Neuronal stem cell (in vitro differentiated cells): ENCODE results near the gene CBARP.

Experiments
- DNase-seq: peaks from one replicate; pipeline ENCODE4 v3.0.0-alpha.2; 2013; ENCODE audit warnings: low spot score
- H2AFZ ChIP-seq: one replicate; pipeline ENCODE4 v1.6.1; 2013; ENCODE audit warnings: mild to moderate bottlenecking, low read length, inconsistent platforms
- H2AK5ac ChIP-seq: 2 replicates; pipeline ENCODE4 v1.6.1; 2013; ENCODE audit warnings: low read depth, mild to moderate bottlenecking, inconsistent platforms, low read length, moderate library complexity, mixed read lengths
- H2BK120ac ChIP-seq: 2 replicates; pipeline ENCODE4 v1.6.1; 2013; ENCODE audit warnings: low read depth, mild to moderate bottlenecking, inconsistent platforms, low read length, moderate library complexity, mixed read lengths
- H2BK12ac ChIP-seq: one replicate; pipeline ENCODE4 v1.6.1; 2013; ENCODE audit warnings: low read length, inconsistent platforms
- H2BK15ac ChIP-seq: 2 replicates; pipeline ENCODE4 v1.6.1; 2013; ENCODE audit warnings: mild to moderate bottlenecking, low read length, inconsistent platforms, mixed read lengths
- H2BK5ac ChIP-seq: one replicate; pipeline ENCODE4 v1.6.1; 2013; ENCODE audit warnings: inconsistent platforms, mild to moderate bottlenecking, low read length, moderate library complexity
- H3K14ac ChIP-seq: one replicate; pipeline ENCODE4 v1.6.1; 2013; ENCODE audit warnings: low read length, inconsistent platforms
- H3K18ac ChIP-seq: 2 replicates; pipeline ENCODE4 v1.6.1; 2013; ENCODE audit warnings: low read length, inconsistent platforms
- H3K23ac ChIP-seq: 2 replicates; pipeline ENCODE4 v1.6.1; 2013; ENCODE audit warnings: low read depth, mild to moderate bottlenecking, mixed read lengths, low read length, inconsistent platforms; ENCODE audit not compliant: poor library complexity
- H3K27ac ChIP-seq: replicated peaks from 3 replicates; pipeline ENCODE4 v1.5.1; 2013; ENCODE audit warnings: low read length, inconsistent platforms
- H3K27me3 ChIP-seq, 3 experiments: 2 replicates each; pipeline ENCODE4 v1.6.1; 2013; ENCODE audit warnings: low read length in 3 of 3, mild to moderate bottlenecking in 2 of 3, inconsistent platforms in 1 of 3, low read depth in 1 of 3, mixed read lengths in 1 of 3, moderate library complexity in 1 of 3; ENCODE audit not compliant: control insufficient read depth in 3 of 3, insufficient read depth in 3 of 3
- H3K36me3 ChIP-seq, 2 donors: replicated peaks in 1 of 2; 2 replicates each; pipeline ENCODE4 v1.6.1; 2013; ENCODE audit warnings: low read length in 2 of 2; ENCODE audit not compliant: control insufficient read depth in 2 of 2, insufficient read depth in 2 of 2
- H3K4ac ChIP-seq: 2 replicates; pipeline ENCODE4 v1.6.1; 2013; ENCODE audit warnings: inconsistent platforms, mild to moderate bottlenecking, low read length, moderate library complexity
- H3K4me1 ChIP-seq, 2 donors: 1 replicate in 1 of 2; 2 replicates in 1 of 2; pipeline ENCODE4 v1.6.1; 2013; ENCODE audit warnings: low read length in 2 of 2, low read depth in 1 of 2; ENCODE audit not compliant: control insufficient read depth in 2 of 2, insufficient read depth in 1 of 2
- H3K4me2 ChIP-seq: one replicate; pipeline ENCODE4 v1.6.1; 2013; ENCODE audit warnings: mild to moderate bottlenecking, low read length, inconsistent platforms; ENCODE audit not compliant: insufficient read depth, poor library complexity, severe bottlenecking
- H3K4me3 ChIP-seq, 2 donors: 2 replicates each; pipeline ENCODE4 v1.5.1; 2013; ENCODE audit warnings: low read length in 2 of 2, mild to moderate bottlenecking in 2 of 2, inconsistent platforms in 1 of 2, moderate library complexity in 1 of 2
- H3K79me1 ChIP-seq: one replicate; pipeline ENCODE4 v1.6.1; 2013; ENCODE audit warnings: low read depth, mild to moderate bottlenecking, inconsistent platforms, low read length, moderate library complexity
- H3K9ac ChIP-seq: one replicate; pipeline ENCODE4 v1.6.1; 2013; ENCODE audit warnings: mild to moderate bottlenecking, low read depth, low read length, inconsistent platforms; ENCODE audit not compliant: poor library complexity
- H3K9me3 ChIP-seq, 2 donors: replicated peaks in 1 of 2; 2 replicates each; pipeline versions ENCODE3 to v1.6.1; 2013; ENCODE audit warnings: low read length in 2 of 2, mild to moderate bottlenecking in 2 of 2, inconsistent platforms in 1 of 2, low read depth in 1 of 2, mixed read lengths in 1 of 2, moderate library complexity in 1 of 2; ENCODE audit not compliant: control insufficient read depth in 2 of 2, insufficient read depth in 1 of 2
- H4K8ac ChIP-seq: one replicate; pipeline ENCODE4 v1.6.1; 2013; ENCODE audit warnings: low read depth, mild to moderate bottlenecking, inconsistent platforms, low read length, moderate library complexity
- H4K91ac ChIP-seq: one replicate; pipeline ENCODE4 v1.6.1; 2013; ENCODE audit warnings: low read length, low read depth, mild to moderate bottlenecking, inconsistent platforms; ENCODE audit not compliant: poor library complexity
- WGBS, 2 donors: extraction: QIAGEN DNeasy Blood & Tissue Kit; methylation state at CpG; one replicate each; pipeline ENCODE4 v1.1.7; 2013; ENCODE audit warnings: missing lambda C conversion rate in 2 of 2, mixed read lengths in 1 of 2; ENCODE audit not compliant: insufficient read length in 2 of 2, insufficient replicate concordance in 1 of 2; ENCODE audit errors: extremely low coverage in 2 of 2; 5-methylcytosine and 5-hydroxymethylcytosine counted together

The CBARP gene

GRCh38 chr19:1261798-1262622 is 24.2 kb upstream of the CBARP start:
- Histone ChIP-seq H3K4me2 (peak overlapping the region; percentile 79), H3K14ac (peak overlapping the region; percentile 56), H2AK5ac (peak overlapping the region; percentile 100), H3K36me3 (peaks cover 8 to 25% of the 10 kb centered on the region in 2 donors), H3K18ac (peak overlapping the region; percentile 99), H2BK15ac (peak overlapping the region; percentile 100), H2AFZ (no peak overlapping the region), H3K4ac (peak overlapping the region; percentile 69), H2BK12ac (peak overlapping the region; percentile 99), H3K9me3 (no peaks in the 10 kb centered on the region), H3K4me3 (peak overlapping the region; percentile 68 to 88), H3K9ac (peak overlapping the region; percentile 99), H3K79me1 (peaks cover 23% of the 10 kb centered on the region), H3K23ac (peak overlapping the region; percentile 91), H2BK120ac (peak overlapping the region; percentile 72), H4K8ac (peak overlapping the region; percentile 97), H3K27me3 (no peaks in the 10 kb centered on the region), H3K4me1 (peaks cover 51 to 63% of the 10 kb centered on the region in 2 donors), H2BK5ac (peak overlapping the region; percentile 97), H4K91ac (peak overlapping the region; percentile 92), H3K27ac (peak overlapping the region; percentile 76)
- WGBS, 2 donors = no CpG with 5 or more reads among the region's 28 CpGs
- no peak for DNase-seq

- Histone ChIP-seq H2AK5ac (peak overlapping the region; percentile 100), H3K27ac (peak overlapping the region; percentile 76), H3K4me1 (peaks cover 53 to 67% of the 10 kb centered on the region in 2 donors), H2BK5ac (peak overlapping the region; percentile 97), H2BK15ac (peak overlapping the region; percentile 100), H3K9ac (peak overlapping the region; percentile 99), H4K8ac (peak overlapping the region; percentile 82), H3K4me3 (peak overlapping the region; percentile 68 to 88), H3K18ac (peak overlapping the region; percentile 99), H3K4me2 (peak overlapping the region; percentile 79), H4K91ac (peak overlapping the region; percentile 92), H3K79me1 (peaks cover 23% of the 10 kb centered on the region), H3K27me3 (no peaks in the 10 kb centered on the region), H3K4ac (peak overlapping the region; percentile 69), H2BK12ac (peak overlapping the region; percentile 33), H3K9me3 (no peaks in the 10 kb centered on the region), H3K23ac (peak overlapping the region; percentile 91), H3K14ac (peak overlapping the region; percentile 56), H3K36me3 (peaks cover 14 to 30% of the 10 kb centered on the region in 2 donors), H2AFZ (peak overlapping the region; percentile 82), H2BK120ac (peak overlapping the region; percentile 98)
- WGBS, 2 donors = no CpG with 5 or more reads among the region's 14 CpGs
- DNase-seq = no peak
Observed at GRCh38 chr19:1261538-1261797, 23.7 kb upstream of the CBARP start.

GRCh38 chr19:1260749-1261537 is 23.1 kb upstream of the CBARP start:
- peak overlapping the region; percentile 97 for H3K23ac ChIP-seq
- H3K36me3 ChIP-seq = peaks cover 17 to 34% of the 10 kb centered on the region in 2 donors
- H2AK5ac ChIP-seq = peak overlapping the region; percentile 100
- peak overlapping the region; percentile 68 to 88 for H3K4me3 ChIP-seq
- peak overlapping the region; percentile 82 for H2AFZ ChIP-seq
- H2BK15ac ChIP-seq = peak overlapping the region; percentile 100
- H4K91ac ChIP-seq = peak overlapping the region; percentile 99
- peaks cover 51 to 66% of the 10 kb centered on the region in 2 donors for H3K4me1 ChIP-seq
- no peaks in the 10 kb centered on the region for H3K9me3 ChIP-seq
- peak overlapping the region; percentile 89 for H3K4ac ChIP-seq
- peak overlapping the region; percentile 33 for H2BK12ac ChIP-seq
- H4K8ac ChIP-seq = no peak overlapping the region
- peak overlapping the region; percentile 98 for H2BK120ac ChIP-seq
- peak overlapping the region; percentile 89 for H3K14ac ChIP-seq
- peak overlapping the region; percentile 97 for H2BK5ac ChIP-seq
- H3K9ac ChIP-seq = peak overlapping the region; percentile 99
- H3K27ac ChIP-seq = peak overlapping the region; percentile 76
- H3K79me1 ChIP-seq = peaks cover 21% of the 10 kb centered on the region
- H3K4me2 ChIP-seq = peak overlapping the region; percentile 91
- peak overlapping the region; percentile 99 for H3K18ac ChIP-seq
- H3K27me3 ChIP-seq = no peaks in the 10 kb centered on the region
- WGBS, 2 donors = no CpG with 5 or more reads among the region's 83 CpGs
- peak; percentile 97 for DNase-seq
